ENCODE measurements around the gene STX11. TPM values are rescaled to one million over a fixed set of nuclear protein-coding genes. Genes with fewer than 3 reads are reported as not detected.

STX11 gene
- total RNA-seq, 2 donors from 2014 or later: 23.3 to 24.6 TPM

Other genes starting within 250 kb of the STX11 start
- gene PLAGL1, start 142.3 kb upstream of the STX11 start, total RNA-seq: 10 to 100 TPM; 11.0 to 18.8 TPM
- gene SF3B5, start 54.9 kb upstream of the STX11 start, total RNA-seq: 100 to 1,000 TPM; 129 to 194 TPM
- gene UTRN, start 134.8 kb downstream of the STX11 start, total RNA-seq: 10 to 100 TPM; 56.9 to 63.4 TPM

Data from activated naive CD4-positive, alpha-beta T cell treated with anti-CD3 and anti-CD28 coated beads, Interleukin-2, amount 50 U/mL, for 72 hours (primary cell).